ENCODE data around the gene TMEM231.
"Not testable (repeated sequence)": the region's sequence is repeated elsewhere in the genome, so short reads cannot be mapped to it uniquely, and the experiment has no call there.

TMEM231 gene, protein sequence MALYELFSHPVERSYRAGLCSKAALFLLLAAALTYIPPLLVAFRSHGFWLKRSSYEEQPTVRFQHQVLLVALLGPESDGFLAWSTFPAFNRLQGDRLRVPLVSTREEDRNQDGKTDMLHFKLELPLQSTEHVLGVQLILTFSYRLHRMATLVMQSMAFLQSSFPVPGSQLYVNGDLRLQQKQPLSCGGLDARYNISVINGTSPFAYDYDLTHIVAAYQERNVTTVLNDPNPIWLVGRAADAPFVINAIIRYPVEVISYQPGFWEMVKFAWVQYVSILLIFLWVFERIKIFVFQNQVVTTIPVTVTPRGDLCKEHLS

DNA sequence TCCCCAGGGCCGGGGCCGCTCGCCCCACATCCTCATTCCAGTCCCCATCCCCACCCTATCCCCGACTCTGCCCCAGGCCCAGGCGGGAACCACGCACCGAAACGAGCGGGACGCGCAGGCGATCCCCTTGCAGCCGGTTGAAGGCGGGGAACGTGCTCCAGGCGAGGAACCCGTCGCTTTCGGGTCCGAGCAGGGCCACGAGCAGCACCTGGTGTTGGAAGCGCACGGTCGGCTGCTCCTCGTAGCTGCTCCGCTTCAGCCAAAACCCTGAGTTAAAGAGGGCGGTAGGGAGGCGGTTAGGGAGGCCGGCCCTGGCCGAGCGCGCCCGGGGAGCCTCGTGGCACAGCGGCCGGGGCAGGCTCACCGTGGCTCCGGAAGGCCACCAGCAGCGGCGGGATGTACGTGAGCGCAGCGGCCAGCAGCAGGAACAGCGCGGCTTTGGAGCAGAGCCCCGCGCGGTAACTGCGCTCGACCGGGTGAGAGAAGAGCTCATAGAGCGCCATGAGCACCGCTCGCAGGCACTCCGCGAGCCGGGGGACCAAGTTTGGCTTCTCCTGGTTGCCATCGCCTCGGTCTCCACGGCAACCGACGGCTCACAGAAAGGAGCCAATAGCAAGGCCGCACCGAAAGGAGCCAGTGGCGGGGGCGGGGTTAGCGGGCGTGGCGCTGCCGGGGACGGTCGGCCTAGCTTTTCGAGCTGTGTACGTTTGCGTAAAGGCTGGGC is at the start of gene TMEM231:
TMEM231 (minus strand) TSS at position 546 of the 724 bp plus-strand sequence; CDS start at position 503, 43 bp downstream.
- in situ Hi-C loops (cut with MboI; ENCODE audit: low sequenced_read_pairs): no loop called here
- Histone ChIP-seq H3K4me1 (peaks cover 27% of the 10 kb centered on the region), H3K36me3 (replicated peaks) (no peaks in the 10 kb centered on the region), H3K9me3 (no peaks in the 10 kb centered on the region), H3K27me3 (ENCODE audit: low read depth) (no peaks in the 10 kb centered on the region), H3K4me3 (peak within 1 kb of the TSS; percentile 54)
- DNase-seq (ENCODE audit: low spot score in 2 of 2): peak; percentile 94 to 99

DNA sequence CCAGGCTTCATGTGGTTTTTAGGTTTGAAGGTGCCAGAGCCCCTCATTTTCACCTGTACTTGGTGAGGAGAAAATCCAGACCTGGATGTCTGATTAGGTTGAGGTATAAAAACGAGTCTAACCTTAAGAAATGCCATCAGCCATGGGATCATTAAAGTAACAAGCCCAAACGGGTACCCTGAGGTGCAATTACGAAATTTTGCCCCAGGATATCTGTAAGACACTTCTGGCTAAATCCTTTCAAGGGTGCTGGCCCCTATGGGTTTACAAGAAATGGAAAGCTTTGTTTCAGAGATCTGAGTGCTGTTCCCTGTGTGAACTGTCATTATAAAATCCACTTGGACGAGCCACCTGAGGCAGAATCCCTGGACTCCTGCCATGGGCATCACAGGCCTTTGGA is 47.2 kb upstream of the TMEM231 start:
- Histone ChIP-seq H3K36me3 (replicated peaks) (peaks cover 61% of the 10 kb centered on the region), H3K4me1 (no peaks in the 10 kb centered on the region), H3K9me3 (no peaks in the 10 kb centered on the region), H3K27me3 (ENCODE audit: low read depth) (no peaks in the 10 kb centered on the region), H3K4me3 (no peak overlapping the region)
- DNase-seq (ENCODE audit: low spot score in 2 of 2): no peak
- in situ Hi-C loops (cut with MboI; ENCODE audit: low sequenced_read_pairs): no loop called here

DNA sequence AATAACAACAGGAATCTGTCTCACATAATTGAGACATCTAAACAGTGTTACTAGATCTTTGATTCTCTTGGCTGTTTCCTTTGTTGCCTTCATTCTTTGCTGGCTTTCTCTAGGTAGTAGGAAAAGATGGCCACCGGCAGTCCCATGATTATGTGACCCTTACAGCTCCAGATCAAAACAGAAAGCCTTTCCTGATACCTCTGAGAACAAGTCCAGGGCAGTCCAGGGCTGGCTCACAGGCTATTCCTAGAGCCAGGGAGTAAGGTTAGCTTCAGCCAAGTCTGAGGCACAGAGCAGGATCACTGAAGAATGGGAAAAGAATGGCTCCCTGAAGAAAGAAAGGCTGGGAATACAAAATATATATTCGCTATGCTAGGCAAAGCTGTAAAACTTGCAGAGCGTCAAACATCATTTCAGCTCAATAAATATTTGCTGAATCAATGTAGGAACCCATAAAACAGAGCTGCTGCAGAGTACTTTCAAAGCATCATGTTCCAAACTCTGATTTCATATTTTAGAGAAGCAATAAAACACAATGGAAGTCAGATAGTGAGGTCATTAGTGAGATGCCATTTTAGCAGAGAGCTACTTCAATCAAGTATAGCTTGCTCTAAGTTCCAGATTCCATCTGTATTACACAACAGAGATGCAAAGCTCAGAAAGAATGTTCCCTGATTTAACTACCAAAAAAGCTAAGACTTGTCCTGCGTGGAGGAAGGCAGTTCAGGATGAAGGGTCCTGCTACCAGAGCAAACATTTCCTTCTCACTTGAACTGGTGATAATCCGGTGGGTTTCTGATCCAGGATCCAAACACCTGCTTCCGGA is 43.6 kb upstream of the TMEM231 start:
- in situ Hi-C loops (cut with MboI; ENCODE audit: low sequenced_read_pairs): no loop called here
- H3K36me3 ChIP-seq (replicated peaks): peaks cover 44% of the 10 kb centered on the region
- no peak overlapping the region for H3K4me3 ChIP-seq
- no peak for DNase-seq (ENCODE audit: low spot score in 2 of 2)
- H3K4me1 ChIP-seq: no peaks in the 10 kb centered on the region
- H3K27me3 ChIP-seq (ENCODE audit: low read depth): no peaks in the 10 kb centered on the region
- H3K9me3 ChIP-seq: no peaks in the 10 kb centered on the region

DNA sequence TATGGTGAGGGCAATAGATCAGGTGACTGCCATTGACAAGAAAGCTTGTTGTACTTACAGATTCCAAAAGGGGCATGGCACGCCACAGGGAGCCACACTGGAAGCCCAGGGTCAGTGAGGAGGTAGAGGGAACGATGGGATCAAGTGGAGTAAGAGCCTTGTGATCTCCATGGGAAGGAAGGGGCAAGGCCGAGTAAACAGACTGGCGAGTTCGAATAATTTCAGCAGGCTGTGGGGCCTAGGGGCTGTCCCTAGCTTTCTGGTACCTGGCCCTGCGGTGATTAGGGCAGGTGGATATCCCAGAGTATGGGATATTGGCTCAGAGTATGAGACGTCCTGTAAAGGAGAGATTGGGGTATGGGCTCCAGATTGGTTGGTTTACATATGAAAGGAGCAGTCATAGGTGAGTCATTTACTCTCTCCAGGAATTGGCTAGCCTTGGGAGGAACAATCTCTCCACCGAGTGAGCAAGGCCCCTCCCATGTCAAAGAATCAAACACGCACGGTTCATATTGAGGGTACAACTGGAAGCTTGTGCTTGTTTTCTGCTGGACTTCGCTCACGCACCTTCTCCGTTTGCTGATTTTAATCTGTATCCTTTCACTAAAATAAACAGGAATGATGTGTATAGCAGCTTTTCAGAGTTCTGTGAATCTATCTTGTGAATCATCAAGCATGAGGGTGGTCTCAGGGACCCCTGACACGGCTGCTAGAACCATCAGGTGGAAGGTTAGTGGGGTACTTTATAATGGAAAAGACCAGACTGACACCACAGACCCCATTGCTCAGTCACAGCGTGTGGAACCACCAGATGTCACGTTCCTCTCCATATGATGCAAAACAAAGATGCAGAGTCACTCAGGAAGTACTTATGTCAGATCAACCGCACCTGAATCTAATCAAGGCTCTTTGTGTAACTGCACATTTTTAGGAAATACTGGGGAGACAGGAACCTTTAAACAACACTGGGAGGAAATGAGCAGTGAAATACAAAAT is 38.1 kb upstream of the TMEM231 start:
- in situ Hi-C loops (cut with MboI; ENCODE audit: low sequenced_read_pairs): no loop called here
- no peak for DNase-seq (ENCODE audit: low spot score in 2 of 2)
- Histone ChIP-seq H3K27me3 (ENCODE audit: low read depth) (no peaks in the 10 kb centered on the region), H3K9me3 (no peaks in the 10 kb centered on the region), H3K4me3 (no peak overlapping the region), H3K36me3 (replicated peaks) (peaks cover 5% of the 10 kb centered on the region; the same call in 1 of the 2 replicates), H3K4me1 (no peaks in the 10 kb centered on the region)

DNA sequence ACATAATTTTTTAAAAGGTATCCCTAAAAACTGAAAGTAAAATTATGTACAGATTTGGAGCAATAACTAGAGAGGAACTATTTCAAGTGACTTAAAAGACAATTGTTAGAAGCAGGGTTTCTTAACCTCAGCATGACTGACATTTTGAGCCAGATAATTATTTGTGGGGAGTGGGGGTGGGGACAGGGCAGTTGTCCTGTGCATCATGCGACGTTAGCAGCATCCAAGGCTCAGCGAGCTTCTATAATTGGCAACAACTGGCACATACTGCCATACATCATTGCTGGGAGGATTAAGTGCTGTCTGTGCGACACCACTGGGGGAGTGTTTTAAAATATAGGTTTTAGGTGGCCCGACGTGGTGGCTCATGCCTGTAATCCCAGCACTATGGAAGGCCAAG is 37.3 kb upstream of the TMEM231 start:
- no peaks in the 10 kb centered on the region for H3K4me1 ChIP-seq
- no peak for DNase-seq (ENCODE audit: low spot score in 2 of 2)
- no peak overlapping the region for H3K4me3 ChIP-seq
- no peaks in the 10 kb centered on the region for H3K9me3 ChIP-seq
- in situ Hi-C loops (cut with MboI; ENCODE audit: low sequenced_read_pairs): no loop called here
- peaks cover 5% of the 10 kb centered on the region; the same call in 1 of the 2 replicates for H3K36me3 ChIP-seq (replicated peaks)
- H3K27me3 ChIP-seq (ENCODE audit: low read depth): no peaks in the 10 kb centered on the region

DNA sequence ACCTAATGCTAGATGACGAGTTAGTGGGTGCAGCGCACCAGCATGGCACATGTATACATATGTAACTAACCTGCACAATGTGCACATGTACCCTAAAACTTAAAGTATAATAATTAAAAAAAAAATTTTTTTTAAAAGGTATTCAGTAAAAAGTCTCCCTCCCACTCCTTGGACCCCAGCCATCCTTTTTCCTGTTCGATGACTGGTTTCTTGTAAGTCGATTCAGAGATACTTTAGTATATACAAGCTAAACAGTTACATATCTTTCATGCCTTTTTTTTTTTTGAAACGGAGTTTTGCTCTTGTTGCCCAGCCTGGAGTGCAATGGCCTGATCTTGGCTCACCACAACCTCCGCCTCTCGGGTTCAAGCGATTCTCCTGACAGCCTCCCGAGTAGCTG is 35.9 kb upstream of the TMEM231 start:
- in situ Hi-C loops (cut with MboI; ENCODE audit: low sequenced_read_pairs); H3K9me3 ChIP-seq; H3K4me1 ChIP-seq; H3K36me3 ChIP-seq (replicated peaks); DNase-seq (ENCODE audit: low spot score in 2 of 2); H3K4me3 ChIP-seq; H3K27me3 ChIP-seq (ENCODE audit: low read depth): not testable (repeated sequence)

DNA sequence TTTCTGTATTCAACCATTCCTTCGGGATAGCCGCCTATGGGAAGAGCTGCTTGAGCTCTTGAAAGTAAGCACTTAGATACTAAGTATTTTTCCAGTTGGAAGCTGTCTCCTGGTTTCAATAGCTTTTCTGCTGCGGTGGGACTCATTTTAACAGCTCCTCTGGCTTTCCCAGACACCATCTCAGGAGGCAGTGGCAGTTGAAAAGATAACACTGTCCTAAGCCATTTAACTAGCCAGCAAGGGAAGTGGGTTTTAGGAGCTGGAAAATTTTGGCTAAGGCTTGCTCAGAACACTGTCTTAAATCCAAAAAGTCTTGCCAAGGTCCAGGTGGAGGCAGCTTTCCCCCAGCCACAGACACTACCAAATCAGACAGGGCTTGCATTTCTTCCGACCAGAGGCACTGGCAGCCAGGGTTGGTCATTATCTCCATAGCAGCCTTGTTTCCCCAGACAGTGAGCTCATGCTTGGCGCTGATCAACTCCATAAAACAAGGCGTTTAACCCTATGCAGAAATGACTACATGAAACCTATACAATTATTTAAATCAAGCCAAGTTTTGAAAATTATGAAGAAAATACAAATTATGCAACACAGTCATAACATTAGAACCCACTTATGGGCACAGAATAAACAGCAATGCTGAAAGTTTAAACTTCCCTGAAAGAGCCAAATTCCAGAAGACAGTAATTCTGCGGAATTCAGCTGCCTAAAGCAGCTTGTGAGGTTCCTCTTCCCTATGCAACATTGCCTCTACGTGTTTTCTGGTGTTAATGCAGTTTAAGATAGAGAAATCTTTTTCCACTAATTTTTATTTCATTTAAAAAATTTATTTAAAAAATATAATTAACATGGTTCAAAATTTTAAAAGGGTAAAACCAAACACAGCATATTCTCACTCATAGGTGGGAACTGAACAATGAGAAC is 35.1 kb upstream of the TMEM231 start:
- H3K4me3 ChIP-seq: no peak overlapping the region
- in situ Hi-C loops (cut with MboI; ENCODE audit: low sequenced_read_pairs): no loop called here
- H3K9me3 ChIP-seq: no peaks in the 10 kb centered on the region
- DNase-seq (ENCODE audit: low spot score in 2 of 2): no peak
- H3K27me3 ChIP-seq (ENCODE audit: low read depth): no peaks in the 10 kb centered on the region
- no peaks in the 10 kb centered on the region for H3K36me3 ChIP-seq (replicated peaks)
- no peaks in the 10 kb centered on the region for H3K4me1 ChIP-seq

DNA sequence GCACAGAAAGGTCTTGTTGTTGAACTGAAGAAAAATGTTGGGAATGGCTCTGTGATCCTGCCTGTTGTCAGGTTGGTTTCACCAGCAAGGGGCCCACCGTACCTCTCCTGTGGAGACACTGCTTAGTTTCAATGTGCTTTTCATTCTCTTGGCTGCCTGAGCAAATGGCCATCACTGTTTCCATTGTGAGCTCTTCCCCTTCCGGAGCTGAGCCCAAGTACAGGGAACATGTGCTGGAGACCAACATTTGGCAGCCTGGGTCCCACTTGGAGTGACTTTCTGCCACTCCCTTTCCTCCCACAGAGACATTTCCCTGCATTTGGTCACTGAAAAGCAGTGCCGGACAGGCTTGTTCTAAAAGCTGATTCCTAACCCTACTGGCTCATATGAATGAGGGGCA is 33.3 kb upstream of the TMEM231 start:
- DNase-seq (ENCODE audit: low spot score in 2 of 2): no peak
- Histone ChIP-seq H3K27me3 (ENCODE audit: low read depth) (no peaks in the 10 kb centered on the region), H3K4me3 (no peak overlapping the region), H3K9me3 (no peaks in the 10 kb centered on the region), H3K4me1 (no peaks in the 10 kb centered on the region), H3K36me3 (replicated peaks) (no peaks in the 10 kb centered on the region; the same call in 1 of the 2 replicates)
- in situ Hi-C loops (cut with MboI; ENCODE audit: low sequenced_read_pairs): no loop called here

DNA sequence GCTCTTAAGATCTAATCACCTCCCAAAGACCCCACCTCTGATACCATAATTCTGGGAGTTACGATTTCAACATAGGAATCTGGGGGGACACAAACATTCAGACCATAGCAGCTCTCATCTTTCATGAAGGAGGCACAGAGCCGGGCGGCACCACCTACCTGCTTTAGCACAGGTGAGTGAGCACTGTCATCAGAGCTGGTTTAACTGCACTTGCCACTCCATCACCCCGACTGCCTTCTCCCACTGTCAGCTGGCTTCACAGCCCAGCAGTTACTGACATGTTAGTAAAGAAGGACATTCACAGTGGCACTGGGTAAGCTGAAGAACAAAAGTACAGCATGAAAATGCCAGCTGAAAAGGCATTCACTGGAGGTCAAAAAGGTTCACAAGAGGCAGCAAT is 32.7 kb upstream of the TMEM231 start:
- no peak overlapping the region for H3K4me3 ChIP-seq
- no peaks in the 10 kb centered on the region; the same call in 1 of the 2 replicates for H3K36me3 ChIP-seq (replicated peaks)
- no peaks in the 10 kb centered on the region for H3K27me3 ChIP-seq (ENCODE audit: low read depth)
- in situ Hi-C loops (cut with MboI; ENCODE audit: low sequenced_read_pairs): no loop called here
- no peak for DNase-seq (ENCODE audit: low spot score in 2 of 2)
- no peaks in the 10 kb centered on the region for H3K9me3 ChIP-seq
- no peaks in the 10 kb centered on the region for H3K4me1 ChIP-seq

DNA sequence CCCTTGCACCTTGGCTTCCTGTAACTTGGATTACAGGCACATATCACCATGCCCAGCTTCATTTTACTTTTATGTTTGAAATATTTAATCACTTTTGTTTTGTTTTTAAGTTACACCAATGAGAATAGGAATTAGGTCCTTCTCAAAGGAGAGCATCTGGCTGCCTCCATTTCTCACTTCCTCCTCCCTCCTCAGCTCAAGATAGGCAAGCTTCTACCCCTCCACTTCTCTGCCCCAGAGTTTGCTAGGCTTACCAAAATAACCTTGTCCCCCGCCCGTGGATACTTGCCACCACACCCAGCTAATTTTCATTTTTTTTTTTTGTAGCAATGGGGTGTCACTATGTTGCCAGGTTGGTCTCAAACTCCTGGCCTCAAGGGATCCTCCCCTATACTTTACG is 28.1 kb upstream of the TMEM231 start:
- in situ Hi-C loops (cut with MboI; ENCODE audit: low sequenced_read_pairs): no loop called here
- no peak for DNase-seq (ENCODE audit: low spot score in 2 of 2)
- Histone ChIP-seq H3K36me3 (replicated peaks) (peaks cover 4% of the 10 kb centered on the region), H3K9me3 (no peaks in the 10 kb centered on the region), H3K4me3 (no peak overlapping the region), H3K4me1 (no peaks in the 10 kb centered on the region), H3K27me3 (ENCODE audit: low read depth) (no peaks in the 10 kb centered on the region)

DNA sequence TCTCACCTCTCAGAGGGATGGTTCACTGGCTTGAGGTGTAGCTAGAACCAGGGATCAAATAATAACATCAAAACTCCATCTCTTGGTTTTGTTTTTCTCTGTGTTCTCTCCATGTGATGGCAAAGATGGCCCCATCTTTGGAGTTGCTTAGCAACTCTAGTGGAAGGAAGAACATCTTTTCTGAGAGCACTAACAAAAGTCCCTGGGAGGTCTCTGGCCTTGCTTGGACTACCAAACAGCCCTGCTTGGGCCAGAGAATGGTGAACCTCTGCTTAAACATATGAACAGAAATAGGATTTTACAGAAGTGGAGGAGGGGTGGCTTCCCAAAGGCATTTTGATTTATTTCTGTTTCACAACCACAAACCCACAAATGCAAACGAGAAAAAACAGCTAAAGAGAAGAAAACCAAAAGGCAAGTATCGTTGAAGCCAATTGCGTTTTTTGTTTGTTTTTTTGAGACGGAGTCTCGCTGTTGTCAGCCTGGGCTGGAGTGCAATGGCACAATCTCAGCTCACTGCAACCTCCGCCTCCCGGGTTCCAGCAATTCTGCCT is 23.3 kb upstream of the TMEM231 start:
- Histone ChIP-seq H3K4me3 (no peak overlapping the region), H3K36me3 (replicated peaks) (peaks cover 36% of the 10 kb centered on the region), H3K9me3 (no peaks in the 10 kb centered on the region), H3K27me3 (ENCODE audit: low read depth) (no peaks in the 10 kb centered on the region), H3K4me1 (peaks cover 9% of the 10 kb centered on the region)
- DNase-seq (ENCODE audit: low spot score in 2 of 2): no peak
- in situ Hi-C loops (cut with MboI; ENCODE audit: low sequenced_read_pairs): no loop called here

DNA sequence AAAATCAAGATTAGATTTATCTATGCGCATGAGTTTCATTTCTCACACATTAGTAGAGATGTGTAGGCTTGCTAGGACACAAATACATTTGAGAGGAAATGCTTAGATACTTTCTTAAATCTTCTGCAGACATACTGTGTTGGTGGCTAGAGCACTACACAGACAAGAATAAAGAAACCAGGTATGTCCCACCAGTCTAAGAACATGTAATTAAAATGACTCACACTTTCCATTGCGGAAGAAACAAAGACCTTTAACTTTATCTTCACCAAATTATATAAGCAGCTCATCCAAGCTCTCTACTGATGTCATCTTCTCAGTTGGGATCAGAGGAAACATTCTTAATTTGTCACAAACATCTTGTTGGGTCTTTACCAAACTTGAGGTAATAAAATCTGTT is 22.7 kb upstream of the TMEM231 start:
- Histone ChIP-seq H3K36me3 (replicated peaks) (peaks cover 42% of the 10 kb centered on the region), H3K4me3 (no peak overlapping the region), H3K9me3 (no peaks in the 10 kb centered on the region), H3K4me1 (peaks cover 9% of the 10 kb centered on the region), H3K27me3 (ENCODE audit: low read depth) (no peaks in the 10 kb centered on the region)
- in situ Hi-C loops (cut with MboI; ENCODE audit: low sequenced_read_pairs): no loop called here
- no peak for DNase-seq (ENCODE audit: low spot score in 2 of 2)
